HepG2 (cell line): ENCODE measurements around the gene GOT1. TPM values are rescaled to one million over a fixed set of nuclear protein-coding genes. Genes with fewer than 3 reads are reported as not detected.
A peak's percentile ranks its signal among the peaks of the same experiment; 100 is the strongest.

ENCODE experiments used
- FOXO4 ChIP-seq: sonication (generic); formaldehyde crosslinking; conservative IDR thresholded peaks from 2 replicates; pipeline ENCODE4 v1.8.1; 2023; ENCODE audit warnings: missing genetic modification reagents
- MAF1 ChIP-seq: sonication (generic); formaldehyde crosslinking; IDR thresholded peaks from 2 replicates; pipeline ENCODE4 v1.5.0; 2020; ENCODE audit warnings: missing genetic modification reagents, borderline replicate concordance
- PATZ1 ChIP-seq: sonication (generic); formaldehyde crosslinking; IDR thresholded peaks from 2 replicates; pipeline ENCODE4 v1.4.0; 2020; ENCODE audit warnings: missing genetic modification reagents
- SIX4 ChIP-seq: sonication (generic); formaldehyde crosslinking; IDR thresholded peaks from 2 replicates; pipeline ENCODE4 v1.4.0; 2020; ENCODE audit warnings: missing genetic modification reagents
- ZBTB10 ChIP-seq: sonication (generic); formaldehyde crosslinking; IDR thresholded peaks from 2 replicates; pipeline ENCODE4 v1.4.0; 2020; ENCODE audit warnings: missing genetic modification reagents, borderline replicate concordance
- ZEB1 ChIP-seq: IDR thresholded peaks from 2 replicates; pipeline ENCODE4 v1.6.1; 2012; ENCODE audit warnings: mild to moderate bottlenecking, low read depth, inconsistent platforms; ENCODE audit not compliant: insufficient replicate concordance
- ZMAT3 ChIP-seq: sonication (generic); formaldehyde crosslinking; conservative IDR thresholded peaks from 2 replicates; pipeline ENCODE4 v1.7.0; 2021; ENCODE audit warnings: missing genetic modification reagents
- ZNF260 ChIP-seq: sonication (generic); formaldehyde crosslinking; IDR thresholded peaks from 2 replicates; pipeline ENCODE4 v1.4.0; 2020; ENCODE audit warnings: missing genetic modification reagents, low read depth, mild to moderate bottlenecking, borderline replicate concordance
- ZNF503 ChIP-seq: sonication (generic); formaldehyde crosslinking; IDR thresholded peaks from 2 replicates; pipeline ENCODE4 v1.4.0; 2020; ENCODE audit warnings: missing genetic modification reagents
- ZNF597 ChIP-seq: sonication (generic); formaldehyde crosslinking; IDR thresholded peaks from 2 replicates; pipeline ENCODE4 v1.5.0; 2020; ENCODE audit warnings: missing genetic modification reagents
- ZNF646 ChIP-seq: sonication (generic); formaldehyde crosslinking; IDR thresholded peaks from 2 replicates; pipeline ENCODE4 v1.9.0; 2021; ENCODE audit warnings: mild to moderate bottlenecking, missing genetic modification reagents
- polyA plus RNA-seq, 8 experiments: library from polyadenylated mRNA; depleted of rRNA in 3 of 8; stranded (reverse) in 7 of 8; unstranded in 1 of 8; fragments of >200 nt; fragmentation: Illumina TruSeq in 4 of 8; extraction: Trizol in 4 of 8; gene quantifications; 2 replicates each; pipeline versions ENCODE4 v1.2.1 to v1.2.3, GENCODE V29; 2011 to 2016; ENCODE audit warnings: low read depth in 4 of 8, missing spikeins in 1 of 8, mixed read lengths in 1 of 8; ENCODE audit not compliant: insufficient read depth in 1 of 8
- total RNA-seq, 5 experiments: library from RNA; depleted of rRNA; stranded (reverse); fragments of >200 nt; fragmentation: Illumina TruSeq; extraction: Trizol; gene quantifications; 2 replicates each; pipeline ENCODE4 v1.2.3, GENCODE V29; 2016; ENCODE audit warnings: low read depth in 1 of 5

Gene GOT1
- total and polyA plus RNA-seq, 2 of the 13 experiments (the other 11 are each of a cell fraction or from before 2014, with no cell fraction given) = 81.2 to 102 TPM

- TF ChIP-seq ZNF646 = no peak
- TF ChIP-seq ZEB1 = peak; percentile 67
- peak; percentile 74; the same call in 1 of the 2 replicates for TF ChIP-seq ZMAT3
- no peak for TF ChIP-seq FOXO4 (CRISPR knock-in tag)
- no peak for TF ChIP-seq ZBTB10 (CRISPR knock-in tag)
- no peak for TF ChIP-seq MAF1 (CRISPR knock-in tag)
- TF ChIP-seq PATZ1 (CRISPR knock-in tag) = peak; percentile 35; the same call in 1 of the 2 replicates
- no peak for TF ChIP-seq ZNF260 (CRISPR knock-in tag)
- no peak for TF ChIP-seq ZNF503 (CRISPR knock-in tag)
- no peak for TF ChIP-seq ZNF597
- TF ChIP-seq SIX4 = no peak
Observed at GRCh38 chr10:99430451-99431189, at the start of gene GOT1 (continued).
